GM18907 (cell line): Measurements from ENCODE around the gene CACNB2.

Experiments used
- ATAC-seq: cut with Tn5 transposase; IDR thresholded peaks from one replicate; pipeline ENCODE4 v1.9.1; 2021; ENCODE audit warnings: mild to moderate bottlenecking, moderate library complexity; ENCODE audit not compliant: unreplicated experiment

CACNB2 gene

DNA sequence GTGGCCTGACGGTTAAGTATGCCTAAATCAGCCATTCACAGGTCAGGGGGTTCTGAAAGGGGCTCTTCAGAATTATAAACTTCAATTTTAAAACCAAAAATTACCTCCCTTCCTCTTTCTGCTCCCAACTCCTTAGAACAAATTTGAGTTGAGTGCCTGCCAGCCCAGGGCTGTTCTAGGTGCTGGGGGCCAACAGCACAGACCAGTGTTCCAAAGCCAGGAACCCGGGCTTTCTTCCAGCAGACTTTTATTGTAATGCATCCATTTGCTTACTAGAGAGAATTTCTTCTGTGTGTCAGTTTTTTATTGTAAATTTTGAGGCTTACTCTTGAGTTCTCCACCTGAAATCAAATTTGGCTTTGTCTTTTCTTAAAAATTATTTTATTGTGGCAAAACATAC is 238.5 kb downstream of the CACNB2 start:
- ATAC-seq, result no peak

- no peak for ATAC-seq
Observed at GRCh38 chr10:18381679-18382078, 241.5 kb downstream of the CACNB2 start.

DNA sequence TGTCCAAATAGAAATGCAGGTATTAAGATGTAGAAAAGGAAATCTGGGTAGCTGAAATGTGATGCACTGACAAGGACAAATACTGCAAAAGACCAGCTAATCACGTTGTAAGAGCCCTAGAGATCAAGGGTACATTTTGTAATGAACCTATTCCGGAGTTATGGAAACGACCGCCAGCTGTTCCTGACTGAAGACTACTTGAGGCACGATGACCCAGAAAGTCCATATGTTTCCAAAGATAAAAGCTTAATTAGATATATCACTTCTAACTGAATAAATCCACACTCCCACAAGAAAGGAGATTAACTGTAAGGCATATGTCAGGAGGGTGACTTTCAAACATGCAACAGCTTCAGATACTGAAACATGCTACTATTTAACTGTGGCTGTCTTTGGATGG is 257.7 kb downstream of the CACNB2 start:
- no peak for ATAC-seq

DNA sequence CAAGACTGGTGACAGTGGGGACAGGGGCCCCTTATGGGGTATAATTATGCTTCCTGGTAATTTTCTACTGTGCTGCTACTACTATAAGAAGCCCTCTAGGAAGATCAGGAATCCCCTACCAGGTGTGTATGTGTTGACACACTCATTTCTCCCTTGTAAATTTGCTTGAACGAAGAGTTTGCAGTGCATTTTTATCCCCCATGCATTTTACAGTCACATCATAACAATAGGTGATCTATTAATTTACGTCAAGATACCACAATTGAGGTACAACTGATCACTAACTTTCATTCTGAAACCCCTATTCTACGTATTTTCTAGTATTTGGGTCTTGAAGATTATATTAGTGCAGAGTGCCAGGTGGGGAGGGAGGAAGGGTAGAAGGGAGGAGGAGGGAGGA is 258.9 kb downstream of the CACNB2 start:
- ATAC-seq, result peak; percentile 79

DNA sequence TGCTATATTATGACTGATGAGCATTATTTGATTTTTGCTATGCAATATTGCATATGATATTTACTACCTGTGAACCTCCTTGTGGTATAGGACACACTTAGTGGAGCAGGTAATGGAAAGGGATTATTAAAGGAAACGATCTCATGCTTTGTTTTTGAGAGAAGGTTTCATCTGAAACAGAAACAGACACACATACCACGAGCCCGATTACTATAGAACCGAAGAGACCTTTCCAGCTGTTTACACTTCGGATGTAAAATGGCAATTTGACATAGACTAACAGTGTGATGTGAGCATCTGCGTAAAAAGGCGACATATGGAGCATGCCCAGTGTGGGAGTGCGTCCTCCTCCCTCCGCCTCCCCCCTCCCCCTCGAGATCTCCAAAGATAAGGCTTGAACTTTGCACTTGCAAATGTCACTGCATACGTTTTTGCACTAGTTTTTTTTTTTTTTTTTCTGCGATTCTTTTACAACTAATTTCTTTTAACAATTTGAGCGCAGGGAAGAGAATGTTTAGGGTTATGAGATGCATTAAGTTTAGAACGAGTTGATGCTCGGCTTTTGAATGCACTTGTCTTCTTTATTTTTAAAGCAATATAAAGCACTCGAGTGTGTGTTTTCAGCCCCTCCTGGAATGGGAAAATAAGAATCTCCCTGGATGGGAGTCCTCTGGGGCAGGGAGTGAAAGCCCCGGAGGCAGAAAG is 260.1 kb downstream of the CACNB2 start:
- ATAC-seq, result peak; percentile 55

DNA sequence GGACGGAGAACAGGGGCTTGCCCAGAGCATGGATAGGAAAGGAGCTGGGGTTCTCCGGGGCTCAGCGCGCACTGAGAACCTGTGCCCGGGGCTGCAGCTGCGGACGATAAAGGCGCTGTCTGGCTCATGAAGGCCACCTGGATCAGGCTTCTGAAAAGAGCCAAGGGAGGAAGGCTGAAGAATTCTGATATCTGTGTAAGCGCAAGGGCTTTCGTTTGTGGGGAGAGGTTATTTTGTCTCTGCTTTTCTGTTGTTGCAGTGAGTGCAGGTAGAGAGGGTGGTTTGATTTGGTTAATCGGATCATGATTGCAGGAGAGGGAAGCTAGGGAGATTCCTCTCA is 260.7 kb downstream of the CACNB2 start:
- ATAC-seq, result peak; percentile 28

- no peak for ATAC-seq
Observed at GRCh38 chr10:18401416-18402195, 261.4 kb downstream of the CACNB2 start.

GRCh38 chr10:18402853-18403252 is 262.6 kb downstream of the CACNB2 start:
- ATAC-seq, result no peak

DNA sequence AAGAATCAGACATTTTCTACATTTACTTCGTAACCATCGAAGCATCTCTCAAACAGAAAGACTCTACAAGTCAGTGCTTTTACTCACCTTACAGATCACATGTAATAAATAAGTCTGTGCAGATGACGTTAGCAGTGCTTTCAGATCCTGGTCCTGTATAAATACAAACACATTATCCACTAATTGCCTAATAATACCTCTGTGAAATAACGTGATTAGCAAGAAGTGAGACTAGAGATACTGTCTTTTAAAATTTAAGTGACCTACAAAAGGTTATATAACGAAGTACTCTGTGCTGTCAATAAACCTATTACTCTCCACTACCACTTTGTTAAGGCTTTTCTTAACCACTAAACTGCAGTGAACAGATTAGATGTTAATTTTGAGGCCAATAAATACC is 264.3 kb downstream of the CACNB2 start:
- no peak for ATAC-seq

- no peak for ATAC-seq
Observed at GRCh38 chr10:18406136-18406535, 265.9 kb downstream of the CACNB2 start.

DNA sequence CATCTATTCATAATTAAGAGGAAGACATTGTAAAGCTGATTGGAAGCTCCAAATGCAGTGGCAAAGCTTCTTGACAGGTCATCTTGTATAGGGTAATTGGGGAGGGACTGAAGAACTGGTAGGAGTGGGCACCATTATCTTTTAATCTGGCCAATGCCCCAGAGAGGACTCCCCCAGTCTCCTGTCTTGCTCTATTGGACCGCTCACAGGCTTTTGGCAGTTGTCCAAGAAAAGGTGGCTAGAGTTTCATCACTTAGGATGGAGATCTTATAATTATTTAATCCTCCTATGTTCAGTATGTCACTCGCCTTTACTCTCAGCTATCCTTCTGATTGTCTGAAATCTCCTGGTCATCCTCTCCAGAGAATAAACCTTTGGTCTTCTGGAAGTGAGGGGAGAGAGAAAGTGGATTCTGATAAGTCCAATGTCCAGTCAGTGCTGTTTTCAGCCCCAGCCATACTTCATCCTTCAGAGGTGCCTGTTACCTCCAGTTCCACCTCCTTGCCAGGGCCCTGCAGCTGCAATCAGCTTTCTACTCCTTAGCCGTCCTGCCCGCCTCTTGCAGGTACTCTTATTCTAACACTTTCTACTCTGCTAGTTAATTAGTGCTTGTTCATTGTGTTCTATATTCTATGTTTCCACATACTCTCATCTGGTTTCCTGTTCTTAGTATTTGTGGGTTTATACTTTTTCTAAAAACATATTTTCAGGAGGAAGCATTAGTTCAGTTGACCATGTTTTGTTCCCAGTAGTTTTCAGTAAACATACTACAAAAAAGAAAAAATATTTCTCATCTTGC is 269.6 kb downstream of the CACNB2 start:
- peak; percentile 82 for ATAC-seq

- ATAC-seq, result no peak
Observed at GRCh38 chr10:18414061-18414460, 273.8 kb downstream of the CACNB2 start.

DNA sequence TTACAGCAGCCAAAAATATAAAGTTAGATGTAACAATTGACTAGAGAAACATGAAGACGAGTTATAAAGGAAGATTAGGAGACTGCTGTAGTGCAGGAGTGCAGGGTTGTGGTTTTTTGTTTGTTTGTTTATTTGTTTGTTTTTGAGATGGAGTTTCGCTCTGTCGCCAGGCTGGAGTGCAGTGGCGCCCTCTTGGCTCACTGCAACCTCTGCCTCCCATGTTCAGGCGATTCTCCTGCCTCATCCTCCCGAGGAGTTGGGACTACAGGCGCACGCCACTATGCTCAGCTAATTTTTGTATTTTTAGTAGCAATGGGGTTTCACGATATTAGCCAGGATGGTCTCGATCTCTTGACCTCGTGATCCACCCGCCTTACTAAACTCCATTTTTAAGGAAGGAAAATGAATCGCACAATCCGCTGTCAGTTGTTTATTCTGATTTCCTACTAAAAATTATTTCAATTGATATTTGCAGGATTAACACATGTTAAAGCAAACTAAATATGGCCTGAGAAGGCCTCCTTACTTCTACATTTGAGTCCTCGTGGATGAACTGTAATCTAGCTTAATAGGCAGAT is 277.8 kb downstream of the CACNB2 start:
- ATAC-seq, result no peak

- peak; percentile 76 for ATAC-seq
Observed at GRCh38 chr10:18418541-18419215, 278.5 kb downstream of the CACNB2 start.

GRCh38 chr10:18419945-18420344 is 279.7 kb downstream of the CACNB2 start:
- no peak for ATAC-seq

- ATAC-seq, result no peak
Observed at GRCh38 chr10:18421726-18422293, 281.6 kb downstream of the CACNB2 start.

DNA sequence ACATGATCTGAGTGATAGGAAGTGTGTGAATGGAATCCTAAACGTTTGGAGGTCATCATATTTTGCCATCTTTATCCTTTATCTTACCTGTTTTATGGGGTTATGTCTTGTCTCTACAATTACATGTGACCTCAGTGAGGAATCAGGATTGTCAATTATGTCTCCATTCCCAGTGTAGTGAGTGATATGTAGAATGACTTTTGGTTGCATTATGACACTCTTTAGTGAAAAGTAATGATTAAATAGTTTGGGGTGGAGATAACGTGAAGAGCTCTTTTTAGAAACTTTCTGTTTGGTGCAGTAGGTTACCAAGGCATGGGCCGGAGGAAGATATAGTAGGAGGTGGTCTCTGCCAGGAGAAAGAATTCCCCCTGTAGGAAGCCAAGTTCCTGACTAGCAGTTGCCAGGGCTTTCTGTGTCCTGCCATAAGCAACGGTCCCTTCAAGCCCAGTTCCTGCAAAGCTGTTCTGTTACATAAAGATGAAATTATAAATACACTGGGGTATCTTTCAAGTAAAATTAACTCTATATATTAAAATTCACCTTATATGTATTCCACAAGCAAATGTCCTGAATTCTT is 282.9 kb downstream of the CACNB2 start:
- ATAC-seq, result peak; percentile 59

DNA sequence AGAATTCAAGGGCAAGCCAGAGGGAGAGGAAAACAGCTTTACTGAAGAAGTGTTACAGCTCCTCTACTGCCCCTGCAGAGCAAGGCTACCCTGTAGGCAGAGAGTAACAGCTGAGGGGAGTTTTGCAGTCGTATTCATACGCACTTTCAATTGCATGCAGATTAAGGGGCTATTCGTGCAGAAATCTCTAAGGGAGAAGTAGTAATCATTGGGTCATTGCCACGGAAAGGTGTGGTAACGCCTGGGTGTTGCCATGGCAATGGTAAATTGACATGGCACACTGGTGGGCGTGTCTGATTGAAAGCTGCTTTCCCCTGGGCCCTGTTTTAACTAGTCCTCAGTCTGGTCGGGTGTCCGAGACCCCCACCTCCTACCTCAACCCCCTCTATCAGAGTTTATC is 284.0 kb downstream of the CACNB2 start:
- no peak for ATAC-seq

- ATAC-seq, result no peak
Observed at GRCh38 chr10:18429335-18429734, 289.1 kb downstream of the CACNB2 start.

- ATAC-seq, result no peak
Observed at GRCh38 chr10:18436902-18437301, 296.7 kb downstream of the CACNB2 start.
